SJSA1 (cell line): ENCODE results near the gene IL31RA. TPM values are rescaled to one million over a fixed set of nuclear protein-coding genes. Genes with fewer than 3 reads are reported as not detected.
"Not testable (repeated sequence)": the region's sequence is repeated elsewhere in the genome, so short reads cannot be mapped to it uniquely, and the experiment has no call there.

Experiments
- DNase-seq, 2 experiments: peaks; one replicate each; pipeline ENCODE4 v3.0.0-alpha.2; 2015 to 2020; ENCODE audit warnings: low spot score in 2 of 2, low read depth in 1 of 2
- H3K27ac ChIP-seq: fragments of 250-450 bp; sonication (Bioruptor Pico); 2 replicates; pipeline ENCODE4 v1.5.1; 2020; ENCODE audit warnings: mild to moderate bottlenecking, moderate library complexity
- H3K27me3 ChIP-seq: fragments of 250-450 bp; sonication (Bioruptor Pico); replicated peaks from 2 replicates; pipeline ENCODE4 v1.5.1; 2020; ENCODE audit warnings: mild to moderate bottlenecking, moderate library complexity
- H3K36me3 ChIP-seq: fragments of 250-450 bp; sonication (Bioruptor Pico); 2 replicates; pipeline ENCODE4 v1.5.1; 2020; ENCODE audit warnings: mild to moderate bottlenecking
- H3K4me1 ChIP-seq: fragments of 250-450 bp; sonication (Bioruptor Pico); replicated peaks from 2 replicates; pipeline ENCODE4 v1.6.1; 2021; ENCODE audit warnings: mild to moderate bottlenecking
- H3K4me3 ChIP-seq: fragments of 250-450 bp; sonication (Bioruptor Pico); 2 replicates; pipeline ENCODE4 v1.5.1; 2020; ENCODE audit warnings: mild to moderate bottlenecking
- H3K9me3 ChIP-seq: fragments of 250-450 bp; sonication (Bioruptor Pico); replicated peaks from 2 replicates; pipeline ENCODE4 v1.5.1; 2020; ENCODE audit warnings: mild to moderate bottlenecking
- total RNA-seq: library from RNA; depleted of rRNA; stranded (reverse); fragments of >200 nt; shearing (Covaris generic); gene quantifications from 2 replicates; pipeline ENCODE4 v1.2.3, GENCODE V29; 2014; rRNA removed

Gene IL31RA
- 6.8 and 8.9 TPM in 2 replicates for total RNA-seq

DNA sequence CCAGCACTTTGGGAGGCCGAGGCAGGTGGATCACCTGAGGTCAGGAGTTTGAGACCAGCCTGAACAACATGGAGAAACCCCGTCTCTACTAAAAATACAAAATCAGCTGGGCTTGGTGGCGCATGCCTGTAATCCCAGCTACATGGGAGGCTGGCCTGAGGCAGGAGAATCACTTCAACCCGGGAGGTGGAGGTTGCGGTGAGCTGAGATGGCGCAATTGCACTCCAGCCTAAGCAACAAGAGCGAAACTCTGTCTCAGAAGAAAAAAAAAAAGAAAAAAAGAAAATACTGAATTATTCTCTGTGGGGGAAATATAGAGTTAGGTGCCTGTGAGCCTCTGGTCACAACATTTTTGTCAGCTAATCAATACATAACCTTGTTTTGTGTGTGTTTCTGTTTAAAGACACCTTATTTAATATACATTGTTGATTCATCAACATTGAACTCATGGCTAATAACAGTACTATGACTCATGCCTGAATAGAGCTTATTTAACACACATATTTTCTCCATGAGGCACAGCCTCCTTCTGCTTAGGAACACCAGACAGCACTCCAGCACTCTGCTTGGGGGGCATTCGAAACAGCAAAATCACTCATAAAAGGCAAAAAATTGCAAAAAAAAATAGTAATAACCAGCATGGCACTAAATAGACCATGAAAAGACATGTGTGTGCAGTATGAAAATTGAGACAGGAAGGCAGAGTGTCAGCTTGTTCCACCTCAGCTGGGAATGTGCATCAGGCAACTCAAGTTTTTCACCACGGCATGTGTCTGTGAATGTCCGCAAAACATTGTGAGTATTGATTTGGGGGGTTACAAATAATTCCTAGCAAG, at the start of gene IL31RA:
TSS of gene IL31RA (plus strand) at position 519 of the 836 bp plus-strand sequence. CDS start at position 733, 214 bp downstream.
- DNase-seq = peak; percentile 64 to 85
- Histone ChIP-seq H3K36me3 (no peaks in the 10 kb centered on the region), H3K4me1 (peaks cover 31% of the 10 kb centered on the region), H3K27me3 (no peaks in the 10 kb centered on the region), H3K4me3 (peak within 1 kb of the TSS; percentile 36), H3K27ac (peak within 1 kb of the TSS; percentile 87), H3K9me3 (no peaks in the 10 kb centered on the region)

DNA sequence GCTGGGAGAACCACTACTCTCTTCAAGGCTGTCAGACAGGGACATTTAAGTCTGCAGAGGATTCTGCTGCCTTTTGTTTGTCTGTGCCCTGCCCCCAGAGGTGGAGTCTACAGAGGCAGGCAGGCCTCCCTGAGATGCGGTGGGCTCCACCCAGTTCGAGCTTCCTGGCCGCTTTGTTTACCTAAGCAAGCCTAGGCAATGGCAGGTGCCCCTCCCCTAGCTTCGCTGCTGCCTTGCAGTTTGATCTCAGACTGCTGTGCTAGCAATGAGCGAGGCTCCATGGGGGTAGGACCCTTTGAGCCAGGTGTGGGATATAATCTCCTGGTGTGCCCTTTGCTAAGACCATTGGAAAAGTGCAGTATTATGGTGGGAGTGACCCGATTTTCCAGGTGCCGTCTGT, 42.3 kb upstream of the IL31RA start:
- not testable (repeated sequence) for H3K9me3 ChIP-seq, DNase-seq, H3K4me1 ChIP-seq, H3K36me3 ChIP-seq, H3K27me3 ChIP-seq, H3K4me3 ChIP-seq, H3K27ac ChIP-seq

GRCh38 chr5:55815939-55816338, 35.2 kb upstream of the IL31RA start:
- not testable (repeated sequence) for H3K9me3 ChIP-seq, H3K27me3 ChIP-seq, H3K27ac ChIP-seq, H3K4me1 ChIP-seq, H3K36me3 ChIP-seq, H3K4me3 ChIP-seq, DNase-seq

DNA sequence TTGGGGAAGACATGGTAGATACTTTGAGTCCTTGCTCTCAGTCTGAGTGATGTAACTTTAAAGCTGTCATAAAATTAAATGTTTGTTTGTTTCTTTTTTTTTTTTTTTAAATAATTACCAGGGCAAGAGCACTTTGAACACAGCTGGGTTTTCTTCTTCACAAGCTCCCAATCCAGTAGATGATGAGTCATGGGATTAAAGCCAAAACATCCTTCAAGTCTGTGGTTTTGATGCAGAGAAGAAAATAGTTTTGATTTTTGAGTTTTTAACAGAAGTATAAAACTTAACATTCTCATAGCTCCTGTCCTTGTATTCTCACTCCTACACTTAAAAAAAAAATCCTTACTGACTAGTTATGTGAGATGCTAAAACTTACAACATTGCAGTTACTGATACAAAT, 34.8 kb upstream of the IL31RA start:
- no peaks in the 10 kb centered on the region; the same call in 1 of the 2 replicates for H3K27me3 ChIP-seq
- no peak overlapping the region for H3K27ac ChIP-seq
- H3K9me3 ChIP-seq = no peaks in the 10 kb centered on the region
- no peaks in the 10 kb centered on the region for H3K36me3 ChIP-seq
- H3K4me3 ChIP-seq = no peak overlapping the region
- H3K4me1 ChIP-seq = no peaks in the 10 kb centered on the region; the same call in 1 of the 2 replicates
- DNase-seq = peak in 1 of 2 experiments; percentile 53

- H3K9me3 ChIP-seq = no peaks in the 10 kb centered on the region
- no peaks in the 10 kb centered on the region; the same call in none of the 2 replicates for H3K27me3 ChIP-seq
- no peak overlapping the region for H3K4me3 ChIP-seq
- no peak for DNase-seq
- no peaks in the 10 kb centered on the region; the same call in 1 of the 2 replicates for H3K4me1 ChIP-seq
- H3K27ac ChIP-seq = no peak overlapping the region
- no peaks in the 10 kb centered on the region for H3K36me3 ChIP-seq
These were observed 34.1 kb upstream of the IL31RA start for GRCh38 chr5:55817030-55817429.

- no peak overlapping the region for H3K4me3 ChIP-seq
- H3K27ac ChIP-seq = no peak overlapping the region
- no peaks in the 10 kb centered on the region; the same call in 1 of the 2 replicates for H3K4me1 ChIP-seq
- H3K9me3 ChIP-seq = no peaks in the 10 kb centered on the region
- no peaks in the 10 kb centered on the region for H3K36me3 ChIP-seq
- no peaks in the 10 kb centered on the region; the same call in 1 of the 2 replicates for H3K27me3 ChIP-seq
- DNase-seq = no peak
These were observed 30.7 kb upstream of the IL31RA start for GRCh38 chr5:55820488-55820887.

DNA sequence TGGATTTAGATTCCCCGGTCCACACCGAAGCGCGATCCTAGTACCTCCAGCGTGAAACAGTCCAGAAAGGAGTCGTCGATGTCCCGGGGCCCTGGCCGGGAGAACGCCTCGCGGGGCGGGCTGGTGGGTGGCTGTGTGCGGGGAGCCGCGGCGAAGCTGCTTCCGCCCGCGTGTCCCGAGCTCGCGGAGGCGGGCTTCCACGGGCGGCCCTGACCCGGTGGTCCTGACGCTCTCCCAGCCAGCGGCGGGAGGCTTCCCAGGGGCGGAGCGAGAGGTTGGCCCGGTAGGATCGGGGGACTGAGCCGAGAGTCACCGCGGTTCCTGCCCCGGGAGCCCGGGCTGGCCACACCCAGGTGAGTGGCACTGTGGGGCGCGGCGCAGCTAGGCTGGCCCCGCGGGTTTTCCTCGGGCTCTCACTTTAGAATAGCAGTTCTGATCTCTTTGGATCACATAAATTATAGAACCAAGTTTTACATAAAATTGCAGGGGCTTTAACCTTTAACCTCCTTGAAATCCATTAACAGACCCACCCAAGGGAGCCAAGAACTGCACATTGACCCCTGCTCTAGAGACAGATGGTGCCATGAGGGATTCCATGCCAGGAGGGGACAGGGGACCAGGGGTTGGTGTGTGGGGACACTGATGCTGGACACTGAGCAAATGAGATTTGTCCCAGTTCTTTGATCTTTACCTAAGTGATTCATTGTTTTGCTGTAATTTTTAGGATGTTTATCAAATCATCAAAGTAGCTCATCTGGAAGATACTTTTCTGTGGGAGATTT, 29.2 kb upstream of the IL31RA start:
- Histone ChIP-seq H3K9me3 (no peaks in the 10 kb centered on the region), H3K27me3 (no peaks in the 10 kb centered on the region; the same call in 1 of the 2 replicates), H3K4me1 (no peaks in the 10 kb centered on the region), H3K36me3 (no peaks in the 10 kb centered on the region), H3K27ac (no peak overlapping the region), H3K4me3 (no peak overlapping the region)
- no peak for DNase-seq

GRCh38 chr5:55823151-55823796, 27.9 kb upstream of the IL31RA start:
- no peaks in the 10 kb centered on the region; the same call in 1 of the 2 replicates for H3K27me3 ChIP-seq
- H3K4me3 ChIP-seq = no peak overlapping the region
- no peak overlapping the region for H3K27ac ChIP-seq
- H3K9me3 ChIP-seq = no peaks in the 10 kb centered on the region
- no peaks in the 10 kb centered on the region for H3K36me3 ChIP-seq
- no peaks in the 10 kb centered on the region for H3K4me1 ChIP-seq
- DNase-seq = no peak

GRCh38 chr5:55829956-55830355, 21.2 kb upstream of the IL31RA start:
- no peaks in the 10 kb centered on the region for H3K4me1 ChIP-seq
- no peak overlapping the region for H3K27ac ChIP-seq
- no peaks in the 10 kb centered on the region for H3K27me3 ChIP-seq
- no peaks in the 10 kb centered on the region for H3K9me3 ChIP-seq
- H3K36me3 ChIP-seq = no peaks in the 10 kb centered on the region
- no peak for DNase-seq
- H3K4me3 ChIP-seq = no peak overlapping the region

DNA sequence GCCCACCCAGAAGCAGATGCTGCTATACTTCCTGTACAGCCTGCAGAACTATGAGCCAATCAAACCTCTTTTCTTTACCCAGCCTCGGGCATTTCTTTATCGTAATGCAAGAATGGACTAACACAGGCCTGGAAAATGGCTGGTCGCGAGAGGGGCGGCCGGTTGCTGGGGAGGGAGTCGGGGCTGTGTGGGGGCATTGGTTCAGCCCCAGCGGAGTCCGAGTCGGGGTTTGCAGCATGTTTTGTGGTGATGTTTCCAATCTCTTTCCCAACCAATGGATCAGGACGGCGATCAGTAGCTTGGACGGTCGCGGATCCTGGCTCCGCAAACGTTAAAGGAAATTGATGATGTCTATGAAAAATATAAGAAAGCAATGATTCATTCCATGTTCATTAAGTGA, 18.7 kb upstream of the IL31RA start:
- DNase-seq = no peak
- no peaks in the 10 kb centered on the region for H3K36me3 ChIP-seq
- no peak overlapping the region for H3K27ac ChIP-seq
- no peak overlapping the region for H3K4me3 ChIP-seq
- no peaks in the 10 kb centered on the region for H3K9me3 ChIP-seq
- H3K4me1 ChIP-seq = no peaks in the 10 kb centered on the region
- no peaks in the 10 kb centered on the region for H3K27me3 ChIP-seq

DNA sequence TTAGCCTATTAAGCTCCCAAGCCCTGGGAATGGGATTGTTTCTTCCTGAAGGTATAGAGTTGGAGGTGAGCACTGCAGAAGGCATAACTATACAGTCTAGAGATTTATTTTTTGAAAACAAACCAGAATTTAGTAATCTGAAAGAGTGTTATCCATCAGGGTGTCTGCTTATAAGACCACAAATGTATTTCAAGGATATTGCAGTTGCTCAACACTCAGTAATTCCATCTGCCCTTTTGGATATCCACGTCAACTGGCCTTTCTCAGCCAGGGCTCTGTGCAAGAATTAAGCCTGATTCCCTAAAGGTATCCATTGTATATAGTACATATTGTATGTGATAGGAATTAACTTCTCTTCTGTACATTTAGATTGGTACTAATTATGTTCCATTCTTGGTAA, 15.0 kb upstream of the IL31RA start:
- DNase-seq = no peak
- Histone ChIP-seq H3K36me3 (no peaks in the 10 kb centered on the region), H3K4me1 (no peaks in the 10 kb centered on the region), H3K27ac (no peak overlapping the region), H3K9me3 (no peaks in the 10 kb centered on the region), H3K27me3 (no peaks in the 10 kb centered on the region), H3K4me3 (no peak overlapping the region)

DNA sequence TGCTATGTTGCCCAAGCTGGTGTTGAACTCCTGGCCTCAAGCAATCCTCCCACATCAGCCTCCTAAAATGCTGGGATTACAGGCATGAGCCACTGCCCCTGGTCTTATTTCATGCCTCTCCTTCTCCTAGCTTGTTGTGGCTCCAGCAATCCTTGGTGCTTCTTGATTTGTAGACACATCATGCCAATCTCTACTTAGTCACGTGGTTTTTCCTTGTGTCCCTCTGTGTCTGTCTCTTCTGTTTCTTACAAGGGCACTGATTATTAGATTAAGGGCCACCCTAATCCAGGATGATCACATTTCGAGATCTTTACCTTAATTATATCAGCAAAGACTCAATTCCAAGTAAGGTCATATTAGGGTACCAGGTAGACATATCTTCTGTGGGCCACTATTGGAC, 9.2 kb upstream of the IL31RA start:
- H3K36me3 ChIP-seq = no peaks in the 10 kb centered on the region
- DNase-seq = no peak
- H3K4me3 ChIP-seq = no peak overlapping the region
- no peak overlapping the region for H3K27ac ChIP-seq
- no peaks in the 10 kb centered on the region for H3K4me1 ChIP-seq
- no peaks in the 10 kb centered on the region for H3K27me3 ChIP-seq
- H3K9me3 ChIP-seq = no peaks in the 10 kb centered on the region

GRCh38 chr5:55847837-55848236, 3.3 kb upstream of the IL31RA start:
- Histone ChIP-seq H3K36me3 (no peaks in the 10 kb centered on the region), H3K9me3 (no peaks in the 10 kb centered on the region), H3K27ac (no peak overlapping the region), H3K27me3 (no peaks in the 10 kb centered on the region), H3K4me1 (peaks cover 18% of the 10 kb centered on the region), H3K4me3 (no peak overlapping the region)
- no peak for DNase-seq
